Liver (tissue), 9 donors: ENCODE results near the gene MAP3K19. TPM values are rescaled to one million over a fixed set of nuclear protein-coding genes. Genes with fewer than 3 reads are reported as not detected.

Experiments
- DNase-seq: peaks from one replicate; pipeline ENCODE4 v3.0.0-alpha.2; 2017; ENCODE audit warnings: low spot score
- H3K27ac ChIP-seq, 2 donors: one replicate each; pipeline ENCODE4 v1.7.0; 2013; ENCODE audit warnings: inconsistent platforms in 2 of 2, low read length in 2 of 2, control low read depth in 1 of 2, low read depth in 1 of 2, mild to moderate bottlenecking in 1 of 2
- H3K27me3 ChIP-seq, 4 donors: one replicate each; pipeline versions ENCODE4 v1.6.1 to v1.7.0; 2013; ENCODE audit warnings: low read length in 3 of 4, inconsistent platforms in 1 of 4, mild to moderate bottlenecking in 1 of 4, moderate library complexity in 1 of 4; ENCODE audit not compliant: control insufficient read depth in 4 of 4, insufficient read depth in 4 of 4
- H3K36me3 ChIP-seq, 4 donors: one replicate each; pipeline versions ENCODE4 v1.6.1 to v1.7.0; 2013; ENCODE audit warnings: low read length in 3 of 4, mild to moderate bottlenecking in 3 of 4, low read depth in 1 of 4, moderate library complexity in 1 of 4; ENCODE audit not compliant: control insufficient read depth in 4 of 4, insufficient read depth in 3 of 4
- H3K4me1 ChIP-seq, 4 donors: one replicate each; pipeline versions ENCODE4 v1.6.1 to v1.7.0; 2013; ENCODE audit warnings: low read length in 3 of 4, mild to moderate bottlenecking in 3 of 4, moderate library complexity in 1 of 4; ENCODE audit not compliant: control insufficient read depth in 4 of 4, insufficient read depth in 4 of 4
- H3K4me3 ChIP-seq, 3 donors: one replicate each; pipeline versions ENCODE4 v1.6.1 to v1.7.0; 2013; ENCODE audit warnings: low read length in 3 of 3, control low read depth in 1 of 3, low read depth in 1 of 3, mild to moderate bottlenecking in 1 of 3
- H3K9ac ChIP-seq, 2 donors: one replicate each; pipeline ENCODE4 v1.7.0; 2013; ENCODE audit warnings: low read length in 2 of 2, mild to moderate bottlenecking in 2 of 2, moderate library complexity in 2 of 2, control low read depth in 1 of 2, low read depth in 1 of 2
- H3K9me3 ChIP-seq, 4 donors: one replicate each; pipeline versions ENCODE4 v1.6.1 to v1.7.0; 2013; ENCODE audit warnings: low read length in 3 of 4; ENCODE audit not compliant: control insufficient read depth in 4 of 4
- CTCF ChIP-seq: fragments of 150-350 bp; IDR thresholded peaks from 2 replicates; pipeline ENCODE4 v1.5.1; 2017; ENCODE audit warnings: improper control_type of control experiment, low read depth, low read length; ENCODE audit not compliant: missing input control
- EGR1 ChIP-seq, 2 donors: IDR thresholded peaks; 2 replicates each; pipeline ENCODE4 v1.6.1; 2016 to 2018; ENCODE audit warnings: antibody characterized with exemption in 2 of 2, low read depth in 2 of 2
- FOXA1 ChIP-seq: IDR thresholded peaks from 2 replicates; pipeline ENCODE4 v1.6.1; 2016; ENCODE audit warnings: antibody characterized with exemption
- GABPA ChIP-seq, 2 donors: IDR thresholded peaks in 1 of 2; conservative IDR thresholded peaks in 1 of 2; 2 replicates each; pipeline ENCODE4 v1.6.1; 2016; ENCODE audit warnings: antibody characterized with exemption in 2 of 2, mild to moderate bottlenecking in 1 of 2, moderate library complexity in 1 of 2
- HNF4A ChIP-seq, 2 donors: conservative IDR thresholded peaks; 2 replicates each; pipeline ENCODE4 v1.6.1; 2016; ENCODE audit warnings: antibody characterized with exemption in 2 of 2, mild to moderate bottlenecking in 2 of 2
- HNF4G ChIP-seq: IDR thresholded peaks from 2 replicates; pipeline ENCODE4 v1.6.1; 2016; ENCODE audit warnings: antibody characterized with exemption
- JUND ChIP-seq, 2 donors: IDR thresholded peaks; 2 replicates each; pipeline ENCODE4 v1.6.1; 2016; ENCODE audit warnings: antibody characterized with exemption in 2 of 2
- NR2F2 ChIP-seq: IDR thresholded peaks from 2 replicates; pipeline ENCODE4 v1.6.1; 2016; ENCODE audit warnings: antibody characterized with exemption
- RAD21 ChIP-seq, 2 donors: IDR thresholded peaks; 2 replicates each; pipeline ENCODE4 v1.6.1; 2016; ENCODE audit warnings: antibody characterized with exemption in 2 of 2, mild to moderate bottlenecking in 2 of 2
- TAF1 ChIP-seq: conservative IDR thresholded peaks from 2 replicates; pipeline ENCODE4 v1.6.1; 2016; ENCODE audit warnings: antibody characterized with exemption, mild to moderate bottlenecking
- YY1 ChIP-seq: IDR thresholded peaks from 2 replicates; pipeline ENCODE4 v1.6.1; 2016; ENCODE audit warnings: antibody characterized with exemption, mild to moderate bottlenecking
- ZBTB33 ChIP-seq: IDR thresholded peaks from 2 replicates; pipeline ENCODE4 v1.6.1; 2016; ENCODE audit warnings: antibody characterized with exemption
- WGBS: extraction: QIAGEN DNeasy Blood & Tissue Kit; methylation state at CpG from one replicate; pipeline ENCODE4 v1.1.7; 2013; 5-methylcytosine and 5-hydroxymethylcytosine counted together
- polyA plus RNA-seq, 2 donors: library from polyadenylated mRNA; stranded (reverse) in 1 of 2; unstranded in 1 of 2; fragments of 200-250 nt in 1 of 2; fragments of >200 nt in 1 of 2; fragmentation: Nextera tagmentation in 1 of 2; extraction: Ambion mirVana in 1 of 2; gene quantifications; one replicate each; pipeline versions ENCODE4 v1.2.1 to v1.2.3, GENCODE V29; 2013 to 2015
- total RNA-seq, 2 donors: library from RNA; depleted of rRNA; stranded (reverse); fragments of >200 nt; gene quantifications; one replicate each; pipeline ENCODE4 v1.2.3, GENCODE V29; 2014
- TF ChIP-seq, protein P1 (sequence below): IDR thresholded peaks from 2 replicates; pipeline ENCODE4 v1.6.1; 2016; ENCODE audit warnings: antibody characterized with exemption
- TF ChIP-seq, protein P2 (sequence below): IDR thresholded peaks from 2 replicates; pipeline ENCODE4 v1.6.1; 2016; ENCODE audit warnings: antibody characterized with exemption
- donor health status: healthy.
- donor health status: healthy.
- donor health status: healthy.
- donor health status: healthy.
- donor health status: healthy.

Gene MAP3K19
- total and polyA plus RNA-seq, 4 donors = not detected

DNA sequence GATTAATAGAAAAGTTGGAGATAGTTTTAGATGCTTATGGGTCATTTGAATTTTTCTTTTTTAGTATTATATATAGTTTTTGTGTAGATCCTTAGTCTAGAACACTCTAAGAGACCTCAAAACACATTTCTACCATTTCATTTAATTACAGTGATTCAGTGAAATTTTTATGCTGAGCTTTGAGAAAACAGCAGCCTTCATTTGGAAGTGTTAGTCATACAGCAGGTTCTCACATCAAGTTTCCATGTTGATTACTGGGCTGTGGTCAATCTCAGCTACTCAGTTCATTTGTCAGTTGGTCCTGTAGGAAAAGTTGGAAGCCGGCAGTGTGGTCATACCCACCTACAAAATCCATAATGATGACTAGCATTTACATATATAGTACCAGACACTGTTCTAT lies 37.9 kb downstream of the MAP3K19 start:
- Histone ChIP-seq H3K4me3 (no peak overlapping the region), H3K9me3 (no peaks in the 10 kb centered on the region), H3K9ac (no peak overlapping the region), H3K27ac (no peak overlapping the region), H3K27me3 (peaks cover 0 to 3% (median 0%) of the 10 kb centered on the region in 4 donors), H3K36me3 (no peaks in the 10 kb centered on the region), H3K4me1 (peaks cover 0 to 2% (median 0%) of the 10 kb centered on the region in 4 donors)
- TF ChIP-seq RAD21 (IDR thresholded peaks at IDR 0.05) = no peak
- TF ChIP-seq HNF4G = no peak
- no peak for DNase-seq
- 95% methylated on average over 1 of the region's 1 CpG for WGBS

DNA sequence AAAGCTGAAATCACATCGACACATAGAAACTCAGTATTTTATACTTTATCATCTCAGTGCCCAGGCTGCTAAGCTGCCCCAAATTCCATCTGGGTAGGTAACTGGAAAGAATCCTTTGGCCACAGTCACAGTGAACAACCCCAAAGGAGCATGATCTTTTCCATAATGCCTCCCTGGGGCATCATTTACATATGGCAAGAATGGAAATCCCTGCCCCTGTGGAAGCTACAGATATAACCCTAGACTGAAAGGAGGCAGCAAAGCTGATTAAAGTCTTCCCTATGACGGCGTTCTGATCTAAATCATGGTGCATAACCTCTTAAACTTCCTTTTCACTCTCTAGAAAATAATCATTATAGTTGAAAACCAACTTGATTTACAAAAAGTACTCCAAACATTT lies 41.5 kb downstream of the MAP3K19 start:
- Histone ChIP-seq H3K9ac (no peak overlapping the region), H3K4me3 (no peak overlapping the region), H3K9me3 (no peaks in the 10 kb centered on the region), H3K27ac (no peak overlapping the region), H3K36me3 (no peaks in the 10 kb centered on the region), H3K4me1 (peaks cover 0 to 6% (median 0%) of the 10 kb centered on the region in 4 donors), H3K27me3 (peaks cover 0 to 3% (median 0%) of the 10 kb centered on the region in 4 donors)
- 66% methylated on average over 3 of the region's 3 CpGs for WGBS
- no peak for DNase-seq
- TF ChIP-seq TAF1 = no peak
- TF ChIP-seq NR2F2 = no peak
- no peak for TF ChIP-seq HNF4A (conservative IDR thresholded peaks at IDR 0.05)
- TF ChIP-seq, protein P1, sequence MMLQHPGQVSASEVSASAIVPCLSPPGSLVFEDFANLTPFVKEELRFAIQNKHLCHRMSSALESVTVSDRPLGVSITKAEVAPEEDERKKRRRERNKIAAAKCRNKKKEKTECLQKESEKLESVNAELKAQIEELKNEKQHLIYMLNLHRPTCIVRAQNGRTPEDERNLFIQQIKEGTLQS = no peak
- no peak for TF ChIP-seq HNF4G
- TF ChIP-seq, protein P2, sequence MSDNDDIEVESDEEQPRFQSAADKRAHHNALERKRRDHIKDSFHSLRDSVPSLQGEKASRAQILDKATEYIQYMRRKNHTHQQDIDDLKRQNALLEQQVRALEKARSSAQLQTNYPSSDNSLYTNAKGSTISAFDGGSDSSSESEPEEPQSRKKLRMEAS = no peak
- TF ChIP-seq JUND (IDR thresholded peaks at IDR 0.05) = no peak
- no peak for TF ChIP-seq EGR1 (IDR thresholded peaks at IDR 0.05; ENCODE audit: low read depth in 2 of 2)
- TF ChIP-seq ZBTB33 = no peak
- no peak for TF ChIP-seq GABPA (IDR thresholded peaks at IDR 0.05 in 1 of 2, conservative IDR thresholded peaks at IDR 0.05 in 1 of 2)
- TF ChIP-seq FOXA1 = no peak
- TF ChIP-seq CTCF = no peak

DNA sequence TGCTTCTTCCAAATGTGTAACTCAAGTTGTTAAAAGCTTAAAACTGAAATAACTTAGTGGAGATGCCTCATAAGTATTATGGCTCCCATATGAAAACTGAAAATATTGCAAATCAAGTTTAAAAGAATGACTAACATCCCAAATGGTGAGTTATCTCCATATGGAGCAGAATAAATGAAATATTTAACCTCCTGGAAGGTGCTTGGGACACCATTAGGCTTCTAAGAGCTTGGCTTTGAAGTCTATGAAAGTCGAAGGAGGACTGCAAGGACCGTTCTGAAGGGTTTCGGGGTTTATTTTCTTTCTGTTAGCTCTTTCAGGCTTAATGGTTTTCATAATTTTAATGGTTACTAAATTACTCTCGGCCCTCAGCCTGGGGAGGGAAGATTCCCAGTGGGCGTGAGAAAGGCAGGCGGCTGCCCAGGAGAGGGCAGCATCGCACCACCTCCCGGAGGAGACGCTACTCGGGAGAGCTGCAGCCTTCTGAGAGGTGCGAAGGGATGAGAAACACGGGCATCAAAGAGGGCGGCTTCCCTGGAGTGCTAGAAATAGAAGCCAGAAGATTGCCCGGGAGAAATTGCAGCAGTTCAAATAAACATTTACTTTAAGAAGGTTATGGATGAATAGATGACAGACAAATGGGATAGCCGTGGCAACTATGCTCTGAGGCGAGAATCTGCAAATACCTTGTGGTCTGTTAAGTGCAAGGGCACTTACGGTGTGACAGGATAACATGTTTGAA lies 43.1 kb downstream of the MAP3K19 start:
- no peak overlapping the region for H3K9ac ChIP-seq
- TF ChIP-seq NR2F2 = no peak
- no peak for TF ChIP-seq GABPA (IDR thresholded peaks at IDR 0.05 in 1 of 2, conservative IDR thresholded peaks at IDR 0.05 in 1 of 2)
- TF ChIP-seq YY1 = no peak
- no peak for TF ChIP-seq TAF1
- no peak for TF ChIP-seq HNF4A (conservative IDR thresholded peaks at IDR 0.05)
- TF ChIP-seq RAD21 (IDR thresholded peaks at IDR 0.05) = peak; percentile 98 to 99
- peak; percentile 88 for TF ChIP-seq CTCF
- no peak for TF ChIP-seq HNF4G
- peaks cover 0 to 6% (median 0%) of the 10 kb centered on the region in 4 donors for H3K4me1 ChIP-seq
- no peak overlapping the region for H3K4me3 ChIP-seq
- no peaks in the 10 kb centered on the region for H3K9me3 ChIP-seq
- no peak overlapping the region for H3K27ac ChIP-seq
- peak; percentile 73 for DNase-seq
- WGBS = 11% methylated on average over 17 of the region's 17 CpGs
- H3K27me3 ChIP-seq = peaks cover 0 to 3% (median 0%) of the 10 kb centered on the region in 4 donors
- H3K36me3 ChIP-seq = no peaks in the 10 kb centered on the region
